IMR-90 (cell line): ENCODE results near the gene KCNAB2.

Experiments used
- BHLHE40 ChIP-seq: fragments of 150-350 bp; IDR thresholded peaks from 2 replicates; pipeline ENCODE4 v1.6.1; 2016; ENCODE audit warnings: mild to moderate bottlenecking, low read depth, low read length
- CEBPB ChIP-seq: IDR thresholded peaks from 2 replicates; pipeline ENCODE4 v1.6.1; 2012; ENCODE audit warnings: low read depth, low read length, improper control_type of control experiment
- CHD1 ChIP-seq: IDR thresholded peaks from 2 replicates; pipeline ENCODE4 v1.6.1; 2012; ENCODE audit warnings: low read depth, low read length, improper control_type of control experiment
- MAFK ChIP-seq: IDR thresholded peaks from 2 replicates; pipeline ENCODE4 v1.6.1; 2012; ENCODE audit warnings: low read depth, low read length, improper control_type of control experiment
- MAZ ChIP-seq: IDR thresholded peaks from 2 replicates; pipeline ENCODE4 v1.6.1; 2012; ENCODE audit warnings: low read depth, mild to moderate bottlenecking, low read length, improper control_type of control experiment, moderate library complexity, borderline replicate concordance
- MXI1 ChIP-seq: IDR thresholded peaks from 2 replicates; pipeline ENCODE4 v1.6.1; 2012; ENCODE audit warnings: low read depth, mild to moderate bottlenecking, low read length, moderate library complexity, borderline replicate concordance
- NFE2L2 ChIP-seq: fragments of 150-350 bp; IDR thresholded peaks from 2 replicates; pipeline ENCODE4 v1.6.1; 2016; ENCODE audit warnings: low read depth, mild to moderate bottlenecking, low read length
- POLR2A ChIP-seq: IDR thresholded peaks from 2 replicates; pipeline ENCODE4 v1.6.1; 2012; ENCODE audit warnings: mild to moderate bottlenecking, low read depth, low read length
- RAD21 ChIP-seq: IDR thresholded peaks from 2 replicates; pipeline ENCODE4 v1.6.1; 2012; ENCODE audit warnings: low read length, improper control_type of control experiment
- RCOR1 ChIP-seq: IDR thresholded peaks from 2 replicates; pipeline ENCODE4 v1.6.1; 2012; ENCODE audit warnings: mild to moderate bottlenecking, low read length, improper control_type of control experiment; ENCODE audit not compliant: insufficient replicate concordance
- RFX5 ChIP-seq: IDR thresholded peaks from 2 replicates; pipeline ENCODE4 v1.8.0; 2012; ENCODE audit warnings: low read depth, mild to moderate bottlenecking, low read length, moderate library complexity
- SMC3 ChIP-seq: fragments of 150-350 bp; IDR thresholded peaks from 2 replicates; pipeline ENCODE4 v1.6.1; 2016; ENCODE audit warnings: low read depth, mild to moderate bottlenecking, antibody characterized with exemption, low read length, moderate library complexity
- TF ChIP-seq, protein P1 (sequence below): conservative IDR thresholded peaks from 2 replicates; pipeline ENCODE4 v1.5.1; 2012; ENCODE audit warnings: mild to moderate bottlenecking, low read depth, low read length, improper control_type of control experiment
- TF ChIP-seq, protein P2 (sequence below): fragments of 150-350 bp; IDR thresholded peaks from 2 replicates; pipeline ENCODE4 v1.6.1; 2017; ENCODE audit warnings: mild to moderate bottlenecking, antibody characterized with exemption, low read length, low read depth

DNA sequence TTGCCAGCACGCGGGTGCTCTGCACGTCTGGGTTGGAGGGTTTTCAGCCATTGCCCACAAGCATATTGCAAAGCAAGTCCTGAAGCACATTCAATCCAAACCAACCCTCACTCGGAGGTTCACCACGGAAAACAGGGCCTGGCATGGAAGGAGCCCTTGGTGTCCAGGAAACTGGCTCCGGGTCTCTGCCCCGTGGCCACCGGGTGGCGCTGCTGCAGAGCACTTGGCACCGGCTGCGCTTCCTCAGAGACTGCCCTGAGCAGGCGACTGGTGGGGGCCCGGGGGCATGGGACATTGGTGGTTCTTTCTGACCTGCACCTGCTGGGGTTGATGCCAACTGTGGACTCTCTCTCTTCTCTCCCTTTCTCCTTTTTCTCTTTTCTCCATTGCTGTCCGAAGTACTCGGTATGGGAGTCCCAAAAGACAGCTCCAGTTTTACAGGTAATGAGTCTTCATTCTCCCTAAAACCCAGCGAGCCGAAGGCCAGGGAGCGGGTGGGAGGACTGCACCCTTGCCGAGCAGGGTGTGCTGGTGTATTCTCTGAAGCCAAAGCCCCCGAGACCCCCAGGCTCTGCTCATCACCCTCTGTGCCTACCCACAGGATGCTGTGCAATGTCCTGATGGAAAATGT, 4.1 kb upstream of the KCNAB2 start:
- TF ChIP-seq, protein P1, sequence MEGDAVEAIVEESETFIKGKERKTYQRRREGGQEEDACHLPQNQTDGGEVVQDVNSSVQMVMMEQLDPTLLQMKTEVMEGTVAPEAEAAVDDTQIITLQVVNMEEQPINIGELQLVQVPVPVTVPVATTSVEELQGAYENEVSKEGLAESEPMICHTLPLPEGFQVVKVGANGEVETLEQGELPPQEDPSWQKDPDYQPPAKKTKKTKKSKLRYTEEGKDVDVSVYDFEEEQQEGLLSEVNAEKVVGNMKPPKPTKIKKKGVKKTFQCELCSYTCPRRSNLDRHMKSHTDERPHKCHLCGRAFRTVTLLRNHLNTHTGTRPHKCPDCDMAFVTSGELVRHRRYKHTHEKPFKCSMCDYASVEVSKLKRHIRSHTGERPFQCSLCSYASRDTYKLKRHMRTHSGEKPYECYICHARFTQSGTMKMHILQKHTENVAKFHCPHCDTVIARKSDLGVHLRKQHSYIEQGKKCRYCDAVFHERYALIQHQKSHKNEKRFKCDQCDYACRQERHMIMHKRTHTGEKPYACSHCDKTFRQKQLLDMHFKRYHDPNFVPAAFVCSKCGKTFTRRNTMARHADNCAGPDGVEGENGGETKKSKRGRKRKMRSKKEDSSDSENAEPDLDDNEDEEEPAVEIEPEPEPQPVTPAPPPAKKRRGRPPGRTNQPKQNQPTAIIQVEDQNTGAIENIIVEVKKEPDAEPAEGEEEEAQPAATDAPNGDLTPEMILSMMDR = peak; percentile 54
- no peak for TF ChIP-seq POLR2A
- TF ChIP-seq, protein P2, sequence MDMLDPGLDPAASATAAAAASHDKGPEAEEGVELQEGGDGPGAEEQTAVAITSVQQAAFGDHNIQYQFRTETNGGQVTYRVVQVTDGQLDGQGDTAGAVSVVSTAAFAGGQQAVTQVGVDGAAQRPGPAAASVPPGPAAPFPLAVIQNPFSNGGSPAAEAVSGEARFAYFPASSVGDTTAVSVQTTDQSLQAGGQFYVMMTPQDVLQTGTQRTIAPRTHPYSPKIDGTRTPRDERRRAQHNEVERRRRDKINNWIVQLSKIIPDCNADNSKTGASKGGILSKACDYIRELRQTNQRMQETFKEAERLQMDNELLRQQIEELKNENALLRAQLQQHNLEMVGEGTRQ = no peak
- no peak for TF ChIP-seq MAZ
- TF ChIP-seq BHLHE40 = no peak
- no peak for TF ChIP-seq RFX5
- TF ChIP-seq NFE2L2 = no peak
- TF ChIP-seq RAD21 = peak; percentile 59
- peak; percentile 50 for TF ChIP-seq SMC3
- no peak for TF ChIP-seq MXI1
- no peak for TF ChIP-seq MAFK
- no peak for TF ChIP-seq CEBPB
- no peak for TF ChIP-seq CHD1
- no peak for TF ChIP-seq RCOR1
